Inferior parietal cortex (tissue), 1 donor: Measurements from ENCODE around the gene IQGAP3.
"Not testable (repeated sequence)": the region's sequence is repeated elsewhere in the genome, so short reads cannot be mapped to it uniquely, and the experiment has no call there.

ENCODE experiments used
- DNase-seq: peaks from one replicate; pipeline ENCODE4 v3.0.0-alpha.2; 2016; ENCODE audit errors: extremely low spot score

Gene IQGAP3

GRCh38 chr1:156571261-156571852 is 1.0 kb downstream of the IQGAP3 start:
- DNase-seq: no peak

GRCh38 chr1:156566436-156566835 is 5.9 kb downstream of the IQGAP3 start:
- DNase-seq: no peak

- DNase-seq: no peak
These were observed 6.8 kb downstream of the IQGAP3 start for GRCh38 chr1:156565519-156565918.

- no peak for DNase-seq
These were observed 11.7 kb downstream of the IQGAP3 start for GRCh38 chr1:156560585-156561163.

- no peak for DNase-seq
These were observed 12.5 kb downstream of the IQGAP3 start for GRCh38 chr1:156559797-156560385.

- no peak for DNase-seq
These were observed 13.1 kb downstream of the IQGAP3 start for GRCh38 chr1:156559086-156559796.

GRCh38 chr1:156556354-156556753 is 16.0 kb downstream of the IQGAP3 start:
- no peak for DNase-seq

- DNase-seq: no peak
These were observed 16.6 kb downstream of the IQGAP3 start for GRCh38 chr1:156555715-156556114.

GRCh38 chr1:156554971-156555370 is 17.4 kb downstream of the IQGAP3 start:
- DNase-seq: no peak

GRCh38 chr1:156553860-156554485 is 18.4 kb downstream of the IQGAP3 start:
- no peak for DNase-seq

- DNase-seq: not testable (repeated sequence)
These were observed 19.4 kb downstream of the IQGAP3 start for GRCh38 chr1:156552937-156553336.

GRCh38 chr1:156552518-156552917 is 19.8 kb downstream of the IQGAP3 start:
- no peak for DNase-seq

- DNase-seq: no peak
These were observed 20.5 kb downstream of the IQGAP3 start for GRCh38 chr1:156551869-156552268.

- DNase-seq: no peak
These were observed 21.2 kb downstream of the IQGAP3 start for GRCh38 chr1:156551066-156551643.

- DNase-seq: no peak
These were observed 22.0 kb downstream of the IQGAP3 start for GRCh38 chr1:156550346-156550745.

- DNase-seq: no peak
These were observed 22.5 kb downstream of the IQGAP3 start for GRCh38 chr1:156549831-156550230.

- DNase-seq: no peak
These were observed 23.0 kb downstream of the IQGAP3 start for GRCh38 chr1:156549390-156549789.

- DNase-seq: no peak
These were observed 24.4 kb downstream of the IQGAP3 start for GRCh38 chr1:156547982-156548381.

- no peak for DNase-seq
These were observed 24.9 kb downstream of the IQGAP3 start for GRCh38 chr1:156547434-156547833.

GRCh38 chr1:156546267-156546666 is 26.1 kb downstream of the IQGAP3 start:
- DNase-seq: peak; percentile 36

GRCh38 chr1:156544592-156545102 is 27.7 kb downstream of the IQGAP3 start:
- DNase-seq: peak; percentile 15

- no peak for DNase-seq
These were observed 29.3 kb downstream of the IQGAP3 start for GRCh38 chr1:156543066-156543465.
